GM11168 (cell line): ENCODE data around the gene LILRB3.
"Not testable (repeated sequence)": the region's sequence is repeated elsewhere in the genome, so short reads cannot be mapped to it uniquely, and the experiment has no call there.

Experiments used
- in situ Hi-C: fragments of 300-500 bp; cut with MboI; formaldehyde crosslinking; loops from one replicate; pipeline ENCODE4 v1.12.0; 2022; ENCODE audit warnings: low sequenced_read_pairs; ENCODE audit not compliant: unreplicated experiment

LILRB3 gene

GRCh38 chr19:54191811-54192453, 30.9 kb downstream of the LILRB3 start:
- in situ Hi-C loops = no loop called here

GRCh38 chr19:54191011-54191810, 31.6 kb downstream of the LILRB3 start, which contains the start of gene TSEN34:
Gene TSEN34 (plus strand): TSS chr19:54191308. CDS start chr19:54191365, 57 bp downstream.
- in situ Hi-C loops = no loop called here

DNA sequence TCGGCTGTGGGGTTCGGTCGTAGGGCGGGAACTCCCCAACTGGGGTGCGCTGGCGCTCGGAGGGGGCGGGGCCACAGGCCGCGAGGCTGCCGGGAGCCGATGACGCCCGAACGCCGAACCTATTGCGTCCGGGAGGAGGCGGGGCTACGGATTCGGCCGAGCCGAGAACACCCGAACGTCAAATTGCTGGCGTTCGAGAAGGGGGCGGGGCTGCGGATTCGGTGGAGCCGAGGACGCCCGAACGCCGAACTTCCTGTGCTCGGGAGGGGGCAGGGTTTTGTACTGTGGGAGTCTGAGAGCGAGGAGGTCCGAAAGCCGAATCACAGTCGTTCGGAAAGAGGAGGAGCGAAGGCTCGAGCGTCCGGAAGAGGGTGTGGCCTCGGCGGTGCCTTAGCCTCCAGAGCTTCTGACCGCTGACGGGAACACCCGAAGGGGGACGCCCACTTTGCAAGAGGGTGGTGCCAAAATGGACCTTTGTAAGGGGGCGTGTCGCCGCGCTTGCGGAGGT, 32.2 kb downstream of the LILRB3 start:
- in situ Hi-C loops = no loop called here

- in situ Hi-C loops = no loop called here
Measured at GRCh38 chr19:54189735-54190502, 32.9 kb downstream of the LILRB3 start.

DNA sequence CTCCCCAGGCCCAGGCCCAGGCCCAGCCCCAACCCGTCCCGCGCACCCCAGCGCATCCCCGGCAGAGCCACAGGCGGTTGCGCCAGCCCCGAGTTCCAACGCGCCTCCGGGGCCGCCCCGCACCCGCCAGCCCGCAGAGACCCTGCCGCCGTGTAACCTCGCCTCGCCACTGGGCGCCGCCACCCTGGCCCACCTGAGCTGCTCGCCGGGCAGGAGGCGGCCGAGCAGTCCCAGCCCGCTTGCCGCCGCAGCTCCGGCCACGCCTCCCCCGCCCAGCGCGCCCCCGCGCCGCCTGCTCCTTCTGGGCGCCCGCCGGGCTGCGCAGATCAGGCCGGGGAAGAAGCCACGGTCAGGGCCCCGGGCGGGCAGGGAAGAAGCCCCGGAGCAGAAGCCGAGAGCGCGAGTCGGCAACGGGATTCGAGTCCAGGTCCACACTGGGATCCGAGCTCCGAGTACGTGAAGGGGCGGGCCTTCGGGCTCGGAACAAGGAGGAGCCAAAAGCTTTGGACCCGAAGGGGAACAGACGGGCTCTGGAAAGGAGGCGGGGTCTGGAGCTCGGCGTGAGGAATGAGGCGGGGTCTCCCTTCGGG, 33.6 kb downstream of the LILRB3 start, which contains the start of gene MBOAT7:
MBOAT7 (minus strand) TSS at position 436 of the 590 bp plus-strand sequence. CDS start 1,072 bp downstream, outside the sequence.
- in situ Hi-C loops = no loop called here

DNA sequence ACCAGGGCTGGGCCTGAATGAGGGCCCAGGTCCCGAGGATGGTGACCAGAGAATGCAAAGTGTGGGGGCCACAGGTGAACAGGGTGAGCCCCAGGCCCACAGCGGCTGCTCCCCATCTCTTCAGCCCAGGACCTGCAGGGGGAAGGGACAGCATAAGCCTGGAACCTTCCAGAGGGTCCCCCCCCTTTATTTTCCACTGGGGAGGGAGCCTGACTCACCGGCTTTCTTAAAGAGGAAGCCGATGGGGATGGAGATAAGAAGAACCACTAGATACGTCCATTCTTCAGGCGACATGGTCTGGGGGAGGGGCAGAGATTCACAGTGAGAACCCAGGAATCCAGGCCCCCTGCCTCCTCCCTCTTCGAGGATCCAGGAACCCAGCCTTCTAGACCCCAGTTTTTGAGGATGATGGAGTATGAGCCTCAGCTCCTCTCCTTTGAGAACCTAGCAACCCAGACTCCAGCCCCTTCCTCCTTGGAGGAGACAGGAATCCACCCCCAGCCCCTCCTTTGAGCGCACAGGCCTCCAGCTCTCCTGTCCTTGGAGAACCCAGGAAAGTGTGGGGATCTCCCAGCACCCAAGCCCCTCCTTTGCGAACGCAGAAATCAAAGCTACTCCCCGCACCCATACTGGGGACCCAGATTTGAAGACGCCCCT, 34.5 kb downstream of the LILRB3 start:
- in situ Hi-C loops = no loop called here

DNA sequence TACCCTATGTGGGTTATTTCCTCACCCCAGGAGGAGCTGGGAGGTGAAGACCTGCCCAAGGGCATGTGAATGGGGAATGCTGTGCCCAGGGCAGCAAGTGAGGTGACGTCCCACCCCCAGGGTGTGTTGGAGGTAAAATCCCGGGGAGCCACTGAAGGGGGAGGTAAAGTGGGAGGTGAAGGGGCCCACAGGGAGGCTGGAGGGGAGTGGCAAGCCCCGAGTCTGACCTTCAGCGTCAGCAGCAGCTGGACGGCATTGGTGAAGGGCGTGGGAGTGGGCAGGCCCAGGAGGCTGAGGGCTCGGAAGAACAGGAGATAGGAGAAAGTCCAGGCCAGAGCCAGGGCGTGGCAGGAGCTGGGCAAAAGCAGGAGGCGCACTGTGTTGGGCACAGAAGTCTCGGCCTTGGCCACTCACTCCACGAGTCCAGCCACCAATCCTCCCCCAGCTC, 35.8 kb downstream of the LILRB3 start:
- in situ Hi-C loops = no loop called here

DNA sequence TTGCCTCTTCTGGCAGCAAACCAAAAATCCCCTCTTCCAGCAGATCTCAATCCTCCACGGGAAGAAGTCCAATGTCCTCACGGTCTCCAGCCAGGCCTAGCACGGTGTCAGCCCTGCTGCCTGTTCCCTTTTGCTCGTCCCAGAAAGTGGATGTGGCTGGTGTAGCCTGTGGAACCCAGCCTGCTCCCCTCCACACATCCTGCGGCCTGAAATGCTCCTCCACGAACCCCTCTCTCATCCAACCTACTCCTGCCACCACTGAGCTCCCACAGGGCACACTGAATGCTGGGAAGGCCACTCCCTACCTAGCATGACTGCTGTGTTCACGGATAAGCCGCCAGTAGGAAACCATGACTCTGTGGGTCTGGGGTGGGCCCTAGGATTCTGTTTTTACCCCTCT, 36.5 kb downstream of the LILRB3 start:
- in situ Hi-C loops = no loop called here

- in situ Hi-C loops = no loop called here
Measured at GRCh38 chr19:54183431-54183830, 39.4 kb downstream of the LILRB3 start.

DNA sequence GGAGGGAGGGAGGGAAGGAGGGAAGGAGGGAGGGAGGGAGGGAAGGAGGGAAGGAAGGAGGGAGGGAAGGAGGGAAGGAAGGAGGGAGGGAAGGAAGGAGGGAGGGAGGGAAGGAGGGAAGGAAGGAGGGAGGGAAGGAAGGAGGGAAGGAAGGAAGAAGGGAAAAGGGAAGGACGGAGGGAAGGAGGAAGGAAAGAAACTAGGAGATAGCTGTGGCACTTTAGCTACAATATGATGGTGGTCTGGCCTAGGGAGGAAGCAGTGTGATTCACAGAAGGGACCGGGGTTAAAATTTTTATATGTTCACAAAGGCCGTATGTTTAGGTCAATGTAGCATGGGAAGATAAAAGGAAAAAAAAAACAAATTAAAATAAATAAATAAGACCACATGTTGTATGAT, 40.9 kb downstream of the LILRB3 start:
- in situ Hi-C loops = not testable (repeated sequence)

DNA sequence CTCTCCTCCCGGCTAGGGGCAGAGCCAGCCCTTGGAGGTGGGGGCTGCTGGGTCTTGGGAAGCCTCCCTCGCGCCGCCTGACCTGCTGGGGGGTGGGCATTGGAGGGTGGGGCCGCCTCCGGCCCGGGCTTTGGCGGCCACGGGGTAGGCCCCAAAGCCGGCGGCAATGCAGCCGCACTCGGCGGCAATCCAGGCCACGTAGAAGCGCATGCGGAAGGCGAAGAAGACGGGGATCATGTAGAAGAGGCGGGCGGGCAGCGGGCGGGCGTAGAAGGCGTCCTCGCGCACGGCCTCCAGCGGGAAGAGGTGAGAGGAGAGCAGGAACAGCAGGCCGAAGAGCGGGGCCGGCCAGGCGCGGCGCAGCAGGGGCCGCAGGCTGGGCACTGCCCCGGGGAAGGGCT, 42.1 kb downstream of the LILRB3 start:
- in situ Hi-C loops = no loop called here

- in situ Hi-C loops = loop anchor here (5.0 kb wide), 1 partner anchor 52 kb away; no protein-coding TSS in a partner anchor
Measured at GRCh38 chr19:54179921-54180461, 42.8 kb downstream of the LILRB3 start.

DNA sequence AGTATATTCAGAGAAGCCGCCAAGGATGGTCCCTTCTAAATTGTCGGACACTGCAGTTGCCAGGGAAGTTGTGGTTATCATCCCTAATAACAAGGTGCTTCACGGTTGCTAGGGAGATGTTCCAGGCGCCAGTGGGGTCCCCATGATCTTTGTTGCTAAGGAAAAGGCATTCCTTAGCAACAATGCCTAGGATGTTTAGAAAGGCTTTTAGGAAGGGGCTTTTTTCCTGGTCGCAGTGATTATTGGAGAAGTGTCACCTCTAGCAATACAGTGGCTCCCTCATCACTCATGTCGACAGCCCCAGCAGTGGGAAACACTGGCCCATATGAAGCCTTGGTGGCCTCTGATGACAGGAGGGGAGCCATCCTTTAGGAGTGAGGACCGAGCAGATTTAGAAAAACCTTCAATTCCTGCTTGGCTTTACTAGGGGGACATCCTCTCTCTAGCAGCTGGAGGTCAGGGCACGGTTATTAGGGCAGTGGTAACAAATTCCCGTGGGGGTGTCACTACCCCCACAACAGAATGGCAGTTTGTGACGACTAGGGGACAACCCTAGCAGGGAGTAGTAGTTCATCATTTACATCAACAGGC, 43.5 kb downstream of the LILRB3 start:
- in situ Hi-C loops = loop anchor here (5.0 kb wide), 1 partner anchor 53 kb away; no protein-coding TSS in a partner anchor

DNA sequence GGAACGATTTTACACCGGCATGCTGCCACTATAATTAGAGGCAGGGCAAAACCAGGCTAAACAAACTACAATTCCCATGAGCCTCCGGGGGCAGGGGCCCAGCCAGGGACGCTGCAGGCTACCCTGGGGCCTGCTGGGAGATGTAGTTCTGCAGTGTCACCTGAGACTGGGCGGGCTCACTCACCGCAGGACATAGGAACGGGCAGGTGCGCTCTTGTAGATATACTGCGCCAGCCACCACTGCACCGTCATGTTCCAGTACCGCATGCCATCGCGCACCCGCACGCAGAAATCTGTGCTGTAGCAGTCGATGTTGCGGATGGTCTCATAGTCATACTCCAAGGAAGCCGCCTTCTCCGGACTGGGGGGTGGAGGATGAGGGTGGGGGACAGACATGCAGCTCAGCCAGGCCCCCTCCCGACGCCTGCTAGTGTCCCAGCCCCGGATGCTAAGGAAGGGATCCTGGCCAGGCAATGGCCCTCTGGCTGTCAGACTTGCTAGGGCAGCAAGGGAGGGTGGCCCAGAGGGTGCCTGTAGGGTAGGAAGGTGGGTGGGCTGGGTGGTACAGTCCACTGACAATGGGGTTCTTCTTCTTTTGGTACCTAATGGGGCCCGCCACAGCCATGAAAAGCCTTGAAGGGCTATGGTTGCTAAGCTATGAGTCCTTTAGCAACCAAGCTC, 44.1 kb downstream of the LILRB3 start:
- in situ Hi-C loops = loop anchor here (5.0 kb wide), 1 partner anchor 54 kb away; no protein-coding TSS in a partner anchor

GRCh38 chr19:54173951-54174834, 48.6 kb downstream of the LILRB3 start:
- in situ Hi-C loops = no loop called here

GRCh38 chr19:54173359-54173699, 49.5 kb downstream of the LILRB3 start:
- in situ Hi-C loops = no loop called here
